Ramos (cell line): ENCODE measurements around the gene MN1.
"Not testable (repeated sequence)": the region's sequence is repeated elsewhere in the genome, so short reads cannot be mapped to it uniquely, and the experiment has no call there.

Experiments used
- in situ Hi-C: fragments of 300-500 bp; cut with MboI; formaldehyde crosslinking; loops from one replicate; pipeline ENCODE4 v1.14.3; 2022; ENCODE audit warnings: low sequenced_read_pairs; ENCODE audit not compliant: unreplicated experiment

MN1 gene

GRCh38 chr22:27748349-27748748 is 53.2 kb downstream of the MN1 start:
- in situ Hi-C loops = no loop called here

GRCh38 chr22:27747396-27748221 is 53.9 kb downstream of the MN1 start:
- in situ Hi-C loops = no loop called here

- in situ Hi-C loops = no loop called here
Measured at GRCh38 chr22:27746918-27747317, 54.6 kb downstream of the MN1 start.

GRCh38 chr22:27745809-27746208 is 55.7 kb downstream of the MN1 start:
- in situ Hi-C loops = no loop called here

- in situ Hi-C loops = no loop called here
Measured at GRCh38 chr22:27745154-27745553, 56.4 kb downstream of the MN1 start.

GRCh38 chr22:27744078-27744477 is 57.5 kb downstream of the MN1 start:
- in situ Hi-C loops = not testable (repeated sequence)

GRCh38 chr22:27740202-27740748 is 61.3 kb downstream of the MN1 start:
- in situ Hi-C loops = no loop called here

GRCh38 chr22:27737521-27737920 is 64.0 kb downstream of the MN1 start:
- in situ Hi-C loops = no loop called here

- in situ Hi-C loops = no loop called here
Measured at GRCh38 chr22:27734066-27734465, 67.5 kb downstream of the MN1 start.

GRCh38 chr22:27732841-27733240 is 68.7 kb downstream of the MN1 start:
- in situ Hi-C loops = no loop called here

- in situ Hi-C loops = no loop called here
Measured at GRCh38 chr22:27732391-27732790, 69.2 kb downstream of the MN1 start.

GRCh38 chr22:27731621-27732020 is 69.9 kb downstream of the MN1 start:
- in situ Hi-C loops = no loop called here

GRCh38 chr22:27730641-27731433 is 70.7 kb downstream of the MN1 start:
- in situ Hi-C loops = no loop called here

- in situ Hi-C loops = no loop called here
Measured at GRCh38 chr22:27729246-27729645, 72.3 kb downstream of the MN1 start.

- in situ Hi-C loops = no loop called here
Measured at GRCh38 chr22:27727673-27728451, 73.7 kb downstream of the MN1 start.

- in situ Hi-C loops = no loop called here
Measured at GRCh38 chr22:27726686-27727449, 74.7 kb downstream of the MN1 start.

GRCh38 chr22:27726331-27726685 is 75.2 kb downstream of the MN1 start:
- in situ Hi-C loops = no loop called here

- in situ Hi-C loops = no loop called here
Measured at GRCh38 chr22:27725661-27726060, 75.9 kb downstream of the MN1 start.

GRCh38 chr22:27724709-27725108 is 76.8 kb downstream of the MN1 start:
- in situ Hi-C loops = no loop called here

- in situ Hi-C loops = no loop called here
Measured at GRCh38 chr22:27724157-27724556, 77.4 kb downstream of the MN1 start.
